ENCODE results near the gene ARHGAP24.

ARHGAP24 gene

GRCh38 chr4:85740431-85740861 is 265.5 kb downstream of the ARHGAP24 start:
- no peak for DNase-seq (ENCODE audit: low read depth in 2 of 2)

DNA sequence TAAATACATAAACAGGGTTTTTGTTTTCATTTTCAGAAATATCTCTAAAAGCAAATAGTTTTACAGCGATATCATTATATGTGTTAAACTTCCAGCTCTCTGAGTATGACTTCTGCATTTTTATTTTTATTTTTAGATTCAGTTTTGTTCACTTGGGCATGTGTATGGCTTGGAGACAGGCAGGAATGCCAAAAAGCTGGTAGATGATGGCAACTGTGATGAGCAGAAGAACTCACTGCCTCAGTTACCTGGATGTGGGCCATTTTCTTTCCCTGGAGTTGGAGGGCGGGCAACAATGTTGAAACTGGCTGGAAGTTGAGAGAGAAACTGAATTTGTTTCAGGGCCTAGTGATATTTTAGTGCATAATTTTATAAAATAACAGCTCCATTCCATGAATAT is 266.4 kb downstream of the ARHGAP24 start:
- no peak for DNase-seq (ENCODE audit: low read depth in 2 of 2)

- DNase-seq (ENCODE audit: low read depth in 2 of 2) = no peak
Measured at GRCh38 chr4:85741921-85742591, 267.1 kb downstream of the ARHGAP24 start.

DNA sequence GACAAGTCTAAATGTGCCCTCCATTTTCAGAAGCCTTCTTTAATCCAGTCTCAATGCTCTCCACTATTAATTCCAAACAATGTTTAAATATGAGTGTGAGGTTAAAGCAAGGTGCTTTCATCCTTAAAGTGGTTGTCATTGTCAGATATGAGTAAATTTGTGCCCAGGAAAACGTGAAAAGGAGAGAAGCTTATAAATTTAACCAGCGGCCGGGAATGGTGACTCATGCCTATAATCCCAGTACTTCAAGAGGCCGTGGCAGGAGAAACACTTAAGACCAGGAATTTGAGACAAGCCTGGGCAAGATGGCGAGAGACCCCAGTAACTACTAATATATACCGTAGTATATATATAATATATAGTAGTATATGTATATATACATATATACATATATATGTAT is 270.0 kb downstream of the ARHGAP24 start:
- no peak for DNase-seq (ENCODE audit: low read depth in 2 of 2)

- DNase-seq (ENCODE audit: low read depth in 2 of 2) = no peak
Measured at GRCh38 chr4:85745939-85746338, 271.0 kb downstream of the ARHGAP24 start.

GRCh38 chr4:85747882-85748491 is 273.0 kb downstream of the ARHGAP24 start:
- no peak for DNase-seq (ENCODE audit: low read depth in 2 of 2)

DNA sequence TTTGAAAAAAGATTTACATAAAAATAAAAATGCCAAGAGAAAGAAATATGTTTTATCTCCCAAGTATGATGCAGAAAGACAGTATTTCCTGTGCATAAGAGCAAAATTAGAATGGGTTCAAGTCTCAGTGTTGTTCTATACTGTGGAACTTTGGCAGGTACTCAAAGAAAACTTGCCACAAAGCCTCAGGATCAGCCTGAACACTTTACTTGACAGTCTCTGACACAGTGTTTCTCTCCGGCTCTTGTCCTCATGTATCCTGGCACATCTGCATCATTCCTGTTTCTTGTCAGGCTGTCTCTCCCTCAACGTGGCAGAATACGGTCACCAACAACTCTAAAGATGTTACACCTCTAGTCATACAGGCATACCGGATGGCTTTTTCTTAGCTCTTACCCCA is 273.7 kb downstream of the ARHGAP24 start:
- no peak for DNase-seq (ENCODE audit: low read depth in 2 of 2)

DNA sequence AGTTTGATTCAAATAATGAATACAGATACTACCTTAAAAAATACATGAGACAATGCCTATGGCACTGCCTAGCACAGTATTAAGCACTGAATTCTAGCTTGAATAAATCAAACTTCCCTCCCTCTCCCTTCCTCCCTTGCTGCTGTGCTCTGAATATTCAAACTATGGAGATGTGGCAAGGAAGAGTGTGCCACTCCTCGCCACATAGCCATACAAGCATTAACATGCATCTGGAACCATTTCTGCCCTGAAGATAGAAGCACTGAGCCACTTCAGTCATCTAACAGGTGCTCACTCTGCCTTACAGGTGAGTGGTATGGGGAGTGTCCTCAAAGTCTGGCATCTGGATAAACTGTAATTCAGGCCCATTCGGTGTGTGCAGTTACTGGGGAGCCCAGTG is 276.9 kb downstream of the ARHGAP24 start:
- DNase-seq (ENCODE audit: low read depth in 2 of 2) = no peak

DNA sequence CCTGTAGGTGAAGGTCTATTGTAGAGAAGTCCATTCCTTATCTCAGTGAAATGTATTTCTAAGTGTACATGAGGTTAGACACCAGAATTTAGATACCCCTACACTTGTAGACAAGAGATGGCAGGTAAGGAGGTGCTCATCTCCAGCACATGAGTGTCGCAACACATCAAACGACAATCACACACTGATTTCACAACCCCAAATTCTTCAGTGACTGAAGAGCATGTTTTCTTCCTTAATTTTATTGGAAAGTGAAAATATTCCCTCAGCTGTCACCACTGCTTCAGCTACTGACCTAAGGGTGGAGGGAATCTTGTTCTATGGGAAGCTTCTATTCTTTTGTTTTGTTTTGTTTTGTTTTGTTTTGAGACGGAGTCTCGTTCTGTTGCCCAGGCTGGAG is 280.3 kb downstream of the ARHGAP24 start:
- DNase-seq (ENCODE audit: low read depth in 2 of 2) = no peak

- no peak for DNase-seq (ENCODE audit: low read depth in 2 of 2)
Measured at GRCh38 chr4:85756938-85757337, 282.0 kb downstream of the ARHGAP24 start.

- DNase-seq (ENCODE audit: low read depth in 2 of 2) = no peak
Measured at GRCh38 chr4:85759388-85759787, 284.4 kb downstream of the ARHGAP24 start.

- no peak for DNase-seq (ENCODE audit: low read depth in 2 of 2)
Measured at GRCh38 chr4:85760511-85760910, 285.6 kb downstream of the ARHGAP24 start.

DNA sequence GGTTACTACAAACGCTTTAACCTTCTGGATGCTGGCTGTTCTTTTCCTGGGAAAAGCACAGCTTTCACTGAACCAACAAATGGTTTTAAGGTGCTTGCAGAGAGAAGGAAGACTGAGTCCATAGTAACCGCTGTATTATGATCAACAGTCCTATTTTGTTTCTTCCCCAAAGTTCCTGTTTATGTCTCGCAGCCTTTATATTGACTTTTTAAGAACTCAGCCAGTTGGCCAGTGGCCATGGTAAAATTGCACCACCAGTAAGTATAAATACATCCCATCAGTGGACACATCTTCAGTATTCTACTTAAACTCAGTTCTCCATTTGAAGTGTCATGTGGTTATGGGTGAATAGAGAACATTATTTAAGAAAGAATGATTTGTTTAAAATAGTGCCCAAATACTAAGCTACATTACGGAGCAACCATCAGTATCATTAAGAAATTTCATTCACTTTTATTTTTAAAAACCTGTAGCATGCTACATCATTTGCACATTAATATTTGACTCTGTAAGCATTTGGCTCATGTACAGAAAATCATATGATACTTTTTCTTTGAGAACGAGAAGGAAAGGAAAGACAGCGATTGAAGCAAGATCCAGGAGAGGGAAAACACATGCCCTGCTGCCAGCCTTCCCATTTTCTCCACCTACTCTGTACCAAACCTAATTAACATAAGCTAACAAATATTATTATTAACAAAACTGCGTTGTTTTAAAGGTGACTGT is 287.0 kb downstream of the ARHGAP24 start:
- DNase-seq (ENCODE audit: low read depth in 2 of 2) = no peak

DNA sequence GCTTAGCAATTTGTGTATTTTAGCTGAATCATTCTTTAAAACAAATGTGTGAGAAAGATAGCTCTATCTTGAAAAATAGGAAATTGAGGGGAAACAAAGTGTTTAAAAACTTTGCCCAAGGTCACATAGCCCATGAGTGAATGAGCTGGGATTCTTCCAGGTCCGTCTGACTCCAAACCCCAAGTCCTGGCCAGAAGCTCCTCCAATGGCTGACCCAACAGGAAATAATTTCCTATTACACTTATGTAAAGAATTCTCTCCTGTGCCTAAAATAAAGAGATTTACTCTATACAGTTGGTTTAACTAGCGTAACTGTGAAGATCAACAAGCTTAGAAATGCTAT is 287.6 kb downstream of the ARHGAP24 start:
- DNase-seq (ENCODE audit: low read depth in 2 of 2) = no peak

DNA sequence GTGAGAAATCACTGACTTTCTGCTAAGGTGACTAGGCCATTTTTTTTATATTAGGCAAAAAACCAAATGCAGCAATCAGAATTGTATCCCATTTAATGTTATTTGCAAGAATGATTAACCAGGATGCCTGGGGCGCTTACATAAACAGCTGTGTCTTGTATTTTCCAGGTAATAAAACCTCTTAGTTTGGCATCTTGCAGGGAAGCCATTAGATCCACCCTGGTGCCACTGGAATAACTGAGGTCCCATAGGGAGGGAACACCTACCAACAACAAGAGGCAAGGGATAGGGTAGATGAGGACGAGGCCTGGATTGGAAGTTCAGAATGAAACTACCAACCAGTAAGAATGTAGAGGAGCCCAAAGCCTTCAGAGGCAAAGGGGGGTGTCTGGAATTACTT is 288.3 kb downstream of the ARHGAP24 start:
- DNase-seq (ENCODE audit: low read depth in 2 of 2) = no peak

DNA sequence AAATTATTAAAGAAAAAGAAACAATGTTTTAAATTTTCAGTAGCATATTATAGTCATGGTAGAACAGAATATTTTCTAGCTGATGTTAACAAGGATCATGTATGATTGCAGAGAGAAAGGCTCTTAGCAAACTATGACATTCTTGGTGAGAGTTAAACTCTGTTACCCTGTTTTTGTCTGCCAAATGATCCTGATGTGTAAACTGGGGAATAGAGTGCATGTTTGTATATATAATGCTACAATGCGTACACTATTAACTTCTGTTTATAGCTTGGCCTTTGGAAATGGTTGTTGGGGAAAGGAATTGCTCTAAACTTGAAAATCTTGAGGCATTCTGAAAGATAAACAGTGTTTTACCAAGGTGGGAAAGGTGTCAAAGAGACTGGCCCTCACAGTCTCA is 292.7 kb downstream of the ARHGAP24 start:
- no peak for DNase-seq (ENCODE audit: low read depth in 2 of 2)

GRCh38 chr4:85769009-85769408 is 294.1 kb downstream of the ARHGAP24 start:
- no peak for DNase-seq (ENCODE audit: low read depth in 2 of 2)

DNA sequence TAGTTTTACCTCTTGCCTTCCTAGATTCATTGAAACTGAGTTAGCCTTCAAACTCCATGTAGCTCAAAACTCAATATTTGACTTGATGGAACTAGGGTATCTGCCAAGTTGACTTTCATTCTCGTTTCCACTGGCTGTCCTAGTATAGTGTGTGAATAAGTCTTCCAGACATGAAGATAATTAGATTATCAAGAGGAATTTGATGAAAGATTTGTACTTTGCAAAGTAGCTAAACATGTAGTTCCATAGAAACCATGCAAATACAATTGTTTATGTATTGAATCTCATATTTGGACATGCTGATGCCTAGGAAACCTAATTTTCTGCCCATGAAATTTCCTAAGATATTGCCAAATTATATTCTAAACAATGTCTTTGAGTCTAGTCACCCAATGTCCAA is 297.5 kb downstream of the ARHGAP24 start:
- no peak for DNase-seq (ENCODE audit: low read depth in 2 of 2)

DNA sequence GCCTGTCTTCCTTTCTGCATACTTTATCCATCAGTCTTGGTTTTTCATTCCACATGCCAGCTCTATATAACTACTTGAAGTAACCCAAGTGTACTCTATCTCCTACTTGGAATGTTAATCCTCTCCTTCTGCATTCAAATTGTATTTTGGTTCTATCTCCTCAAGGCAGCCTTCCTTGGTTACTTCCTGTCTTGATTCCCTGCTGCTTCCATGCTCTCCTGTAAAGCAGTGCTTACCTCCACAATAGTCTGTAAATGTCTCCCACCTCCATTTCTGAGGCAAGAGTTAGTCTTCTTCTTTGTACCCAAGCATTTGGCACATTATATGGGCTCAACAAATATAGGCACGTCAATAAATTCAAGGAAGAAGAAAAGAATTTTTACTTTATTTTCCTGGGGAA is 298.4 kb downstream of the ARHGAP24 start:
- no peak for DNase-seq (ENCODE audit: low read depth in 2 of 2)

DNA sequence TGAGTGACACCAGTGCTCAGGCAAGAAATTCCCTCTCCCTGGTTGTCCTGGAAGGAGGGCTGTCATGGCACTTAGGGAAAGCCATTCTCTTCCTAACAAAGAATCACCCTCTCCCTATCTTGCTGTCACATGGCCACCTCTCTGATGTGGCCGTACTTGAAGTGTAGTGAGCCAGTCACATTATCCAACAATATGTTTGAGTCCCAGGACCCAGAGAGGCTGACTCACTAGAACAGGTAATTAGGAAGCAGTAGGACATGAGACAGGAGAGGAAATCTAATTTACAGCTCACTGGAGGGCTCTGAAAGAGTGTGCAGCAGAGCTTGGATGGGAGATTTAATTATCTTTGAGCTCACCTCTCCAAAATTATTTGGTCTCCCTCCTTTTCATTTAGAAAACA is 299.1 kb downstream of the ARHGAP24 start:
- no peak for DNase-seq (ENCODE audit: low read depth in 2 of 2)

GRCh38 chr4:85774489-85774888 is 299.5 kb downstream of the ARHGAP24 start:
- no peak for DNase-seq (ENCODE audit: low read depth in 2 of 2)

GRCh38 chr4:85776096-85776495 is 301.1 kb downstream of the ARHGAP24 start:
- no peak for DNase-seq (ENCODE audit: low read depth in 2 of 2)

GRCh38 chr4:85776579-85776978 is 301.6 kb downstream of the ARHGAP24 start:
- DNase-seq (ENCODE audit: low read depth in 2 of 2) = no peak

All from stimulated activated CD4-positive, alpha-beta T cell treated with anti-CD3 and anti-CD28 coated beads, Interleukin-1b, Interleukin-23, amount 100 ng/mL, for 1 hour (primary cell).